ENCODE data around the gene PAEP.
A peak's percentile ranks its signal among the peaks of the same experiment; 100 is the strongest.

PAEP gene

DNA sequence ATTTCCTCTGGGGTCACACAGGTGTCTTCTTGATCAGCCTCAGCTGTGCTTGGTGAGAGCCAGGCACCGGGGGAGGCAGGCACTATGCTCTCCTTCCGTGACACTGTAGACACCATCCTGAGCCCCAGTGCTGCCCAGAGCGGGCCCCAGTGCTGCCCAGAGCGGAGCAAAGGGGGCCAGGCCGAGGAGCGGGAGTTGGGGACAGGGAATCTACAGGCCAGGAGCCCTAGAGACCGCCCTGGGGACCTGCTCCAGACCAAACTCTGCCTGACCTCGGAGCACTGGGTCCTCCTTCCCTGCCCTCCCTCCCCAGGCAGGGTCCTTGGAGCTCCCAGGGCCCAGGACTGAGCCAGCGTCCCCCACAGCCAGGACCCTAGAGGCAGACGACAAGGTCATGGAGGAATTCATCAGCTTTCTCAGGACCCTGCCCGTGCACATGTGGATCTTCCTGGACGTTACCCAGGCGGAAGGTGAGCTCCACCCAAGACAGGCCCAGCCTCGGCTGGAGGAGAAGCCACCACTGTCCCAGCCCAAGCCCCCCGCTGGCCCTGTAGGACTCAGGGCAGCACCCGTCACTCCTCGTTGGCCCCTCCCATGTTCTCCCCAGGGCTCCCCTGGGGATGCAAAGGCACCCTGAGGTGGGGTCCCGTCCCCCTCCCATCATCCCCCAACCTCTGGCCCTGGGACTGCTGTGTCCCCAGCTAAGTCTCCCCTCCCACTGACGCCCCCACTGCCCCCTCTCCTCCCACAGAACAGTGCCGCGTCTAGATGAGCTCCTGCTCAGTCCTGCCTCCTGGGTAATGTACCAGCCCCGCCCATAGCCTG is 30.2 kb downstream of the PAEP start:
- no peak for DNase-seq (ENCODE audit: low read depth in 1 of 2, low spot score in 1 of 2)

- no peak for DNase-seq (ENCODE audit: low read depth in 1 of 2, low spot score in 1 of 2)
Observed at GRCh38 chr9:135592331-135592590, 30.7 kb downstream of the PAEP start.

DNA sequence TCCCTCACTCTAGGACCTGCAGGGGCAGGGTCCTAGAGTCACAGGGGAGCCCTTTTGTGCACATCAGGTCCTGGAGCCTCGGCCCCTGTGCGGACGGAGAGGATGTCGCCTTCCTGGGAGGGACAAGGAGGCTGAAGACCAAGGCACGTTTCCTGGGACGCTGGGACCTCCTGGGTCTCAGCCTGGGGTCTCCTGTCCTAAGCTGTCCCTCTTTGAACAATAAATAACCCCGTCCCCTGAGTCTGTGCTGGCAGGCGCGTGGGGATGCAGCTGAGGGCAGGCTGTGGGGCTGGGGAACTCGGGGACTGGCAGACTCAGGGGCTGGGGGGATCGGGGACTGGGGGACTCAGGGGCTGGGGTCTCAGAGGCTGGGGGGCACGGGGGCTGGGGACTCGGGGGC is 31.1 kb downstream of the PAEP start:
- DNase-seq (ENCODE audit: low read depth in 1 of 2, low spot score in 1 of 2): no peak

DNA sequence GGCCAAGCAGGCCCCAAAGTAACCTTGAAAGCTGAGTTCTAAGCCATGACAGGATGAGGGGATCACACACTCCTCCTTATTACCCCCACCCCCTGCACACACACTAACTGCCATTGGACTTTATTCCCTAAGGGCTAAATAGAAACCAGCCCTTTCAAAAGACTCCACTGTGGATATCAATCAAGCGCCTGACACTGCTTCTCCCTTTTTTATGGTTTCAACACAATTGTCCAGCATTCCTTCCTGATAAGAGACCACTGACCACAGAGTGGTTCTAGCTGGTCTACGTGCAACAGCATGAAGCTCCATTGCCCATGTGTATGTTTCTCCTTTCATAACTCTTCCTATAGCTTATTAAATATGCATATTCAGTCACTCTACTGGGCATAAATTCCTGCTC is 34.7 kb downstream of the PAEP start:
- DNase-seq (ENCODE audit: low read depth in 1 of 2, low spot score in 1 of 2): no peak

GRCh38 chr9:135600296-135600817 is 38.8 kb downstream of the PAEP start:
- DNase-seq (ENCODE audit: low read depth in 1 of 2, low spot score in 1 of 2): no peak

DNA sequence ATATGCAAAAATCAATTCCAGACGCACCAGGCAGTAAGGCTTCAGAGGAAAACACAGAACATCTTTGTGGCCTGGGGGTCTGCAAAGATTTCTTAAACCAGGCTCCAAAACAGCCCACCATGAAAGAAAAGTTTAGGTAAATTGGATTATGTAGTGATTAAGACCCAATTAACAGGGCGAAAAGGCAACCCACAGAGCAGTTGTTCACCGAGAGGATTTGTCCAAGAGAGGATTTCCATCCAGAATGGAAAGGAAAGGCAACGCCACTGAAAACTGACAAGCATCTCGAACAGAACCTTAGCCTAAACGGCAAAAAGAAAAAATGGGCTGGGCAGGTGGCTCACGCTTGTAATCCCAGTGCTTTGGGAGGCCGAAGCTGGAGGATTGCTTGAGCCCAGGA is 40.4 kb downstream of the PAEP start:
- no peak for DNase-seq (ENCODE audit: low read depth in 1 of 2, low spot score in 1 of 2)

GRCh38 chr9:135602789-135603481 is 41.4 kb downstream of the PAEP start:
- peak; percentile 23 to 36 for DNase-seq (ENCODE audit: low read depth in 1 of 2, low spot score in 1 of 2)

GRCh38 chr9:135604437-135605237 is 43.1 kb downstream of the PAEP start:
- DNase-seq (ENCODE audit: low read depth in 1 of 2, low spot score in 1 of 2): no peak

- DNase-seq (ENCODE audit: low read depth in 1 of 2, low spot score in 1 of 2): no peak
Observed at GRCh38 chr9:135605238-135605781, 43.8 kb downstream of the PAEP start.

GRCh38 chr9:135606885-135607259 is 45.3 kb downstream of the PAEP start:
- no peak for DNase-seq (ENCODE audit: low read depth in 1 of 2, low spot score in 1 of 2)

- DNase-seq (ENCODE audit: low read depth in 1 of 2, low spot score in 1 of 2): no peak
Observed at GRCh38 chr9:135607401-135608293, 46.1 kb downstream of the PAEP start.

DNA sequence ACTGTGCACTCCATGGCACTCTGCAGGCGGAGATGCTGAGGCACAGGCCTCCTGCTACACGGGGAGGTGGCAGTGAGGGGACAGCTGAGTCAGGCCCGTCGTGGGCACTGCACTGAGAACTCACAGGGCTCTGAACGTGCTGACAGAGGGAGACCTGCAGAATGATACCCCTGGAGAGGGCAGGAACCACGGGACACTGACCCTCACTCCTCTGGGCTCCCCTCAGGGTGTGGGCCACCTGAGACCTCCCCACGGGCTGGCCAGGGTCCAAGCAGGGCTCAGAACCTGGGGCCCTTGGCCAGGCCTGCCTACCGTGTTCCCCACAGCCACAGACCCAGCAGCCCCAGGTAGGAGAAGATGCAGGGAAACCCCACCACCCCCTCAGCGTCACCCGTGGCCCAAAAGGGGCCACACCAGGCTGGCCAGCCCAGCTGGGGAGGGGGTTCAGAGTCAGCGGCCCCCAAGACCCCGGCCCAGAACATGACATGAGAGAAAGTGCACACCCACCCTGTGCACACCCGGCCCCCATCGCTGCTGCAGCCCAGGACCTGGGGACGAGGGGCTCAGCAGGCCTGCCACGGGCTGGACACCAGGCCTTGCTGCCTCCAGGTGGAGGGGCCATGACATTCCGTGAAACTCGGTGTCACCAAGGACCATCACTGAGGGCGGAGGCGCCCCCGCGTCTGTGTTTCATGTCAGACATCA is 46.9 kb downstream of the PAEP start:
- DNase-seq (ENCODE audit: low read depth in 1 of 2, low spot score in 1 of 2): no peak

DNA sequence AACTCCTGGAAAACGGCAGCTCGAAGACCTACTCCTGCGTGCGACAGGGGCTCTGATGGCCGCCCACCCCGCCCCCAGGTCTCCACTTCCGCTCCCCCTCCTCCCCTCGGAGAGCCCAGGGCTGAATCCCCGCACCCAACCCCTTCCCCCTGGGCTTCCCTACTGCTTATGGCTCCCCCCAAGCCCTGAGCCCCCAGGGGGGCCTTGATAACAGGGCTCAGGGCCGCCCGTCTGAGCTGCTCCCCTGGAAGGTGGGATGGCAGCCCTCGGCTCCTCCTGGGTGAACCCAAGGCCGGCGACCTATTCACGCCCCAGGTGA is 47.4 kb downstream of the PAEP start:
- no peak for DNase-seq (ENCODE audit: low read depth in 1 of 2, low spot score in 1 of 2)

GRCh38 chr9:135609366-135609955 is 47.9 kb downstream of the PAEP start:
- no peak for DNase-seq (ENCODE audit: low read depth in 1 of 2, low spot score in 1 of 2)

DNA sequence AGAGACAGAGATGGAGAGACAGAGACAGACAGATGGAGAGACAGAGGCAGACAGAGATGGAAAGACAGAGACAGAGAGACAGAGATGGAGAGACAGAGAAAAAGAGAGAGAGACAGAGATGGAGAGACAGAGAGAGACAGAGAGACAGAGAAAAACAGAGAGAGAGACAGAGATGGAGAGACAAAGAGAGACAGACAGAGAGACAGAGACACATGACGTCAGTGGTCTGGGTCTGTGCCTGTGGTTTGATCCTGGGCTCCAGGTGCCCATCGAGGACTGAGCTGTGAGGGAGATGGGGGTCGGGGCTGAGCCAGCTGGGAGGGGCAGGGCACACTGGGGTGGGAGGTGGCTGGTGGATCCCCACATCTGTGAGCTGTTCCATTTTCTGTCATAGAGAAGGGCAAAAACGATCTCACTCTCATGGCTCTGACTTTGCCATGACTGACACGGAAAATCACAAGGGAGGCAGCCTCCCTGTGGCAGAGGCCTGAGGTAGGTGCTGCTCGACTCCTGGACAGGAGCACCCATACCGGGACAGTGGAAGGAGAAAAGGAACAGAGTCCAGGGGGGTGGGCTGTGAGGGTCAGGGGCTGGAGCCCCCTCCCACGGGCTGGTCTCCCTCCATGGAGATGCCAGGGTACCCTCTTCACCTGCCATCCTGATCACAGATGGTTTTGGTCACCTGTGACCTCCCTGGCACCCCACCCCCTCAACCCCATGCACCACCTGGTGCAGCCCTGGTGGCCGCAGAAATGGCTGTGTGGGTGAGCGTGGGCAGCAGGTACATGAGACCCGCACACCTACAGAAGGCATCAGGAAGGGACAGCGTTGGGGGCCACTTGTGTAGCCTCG is 49.0 kb downstream of the PAEP start:
- no peak for DNase-seq (ENCODE audit: low read depth in 1 of 2, low spot score in 1 of 2)

DNA sequence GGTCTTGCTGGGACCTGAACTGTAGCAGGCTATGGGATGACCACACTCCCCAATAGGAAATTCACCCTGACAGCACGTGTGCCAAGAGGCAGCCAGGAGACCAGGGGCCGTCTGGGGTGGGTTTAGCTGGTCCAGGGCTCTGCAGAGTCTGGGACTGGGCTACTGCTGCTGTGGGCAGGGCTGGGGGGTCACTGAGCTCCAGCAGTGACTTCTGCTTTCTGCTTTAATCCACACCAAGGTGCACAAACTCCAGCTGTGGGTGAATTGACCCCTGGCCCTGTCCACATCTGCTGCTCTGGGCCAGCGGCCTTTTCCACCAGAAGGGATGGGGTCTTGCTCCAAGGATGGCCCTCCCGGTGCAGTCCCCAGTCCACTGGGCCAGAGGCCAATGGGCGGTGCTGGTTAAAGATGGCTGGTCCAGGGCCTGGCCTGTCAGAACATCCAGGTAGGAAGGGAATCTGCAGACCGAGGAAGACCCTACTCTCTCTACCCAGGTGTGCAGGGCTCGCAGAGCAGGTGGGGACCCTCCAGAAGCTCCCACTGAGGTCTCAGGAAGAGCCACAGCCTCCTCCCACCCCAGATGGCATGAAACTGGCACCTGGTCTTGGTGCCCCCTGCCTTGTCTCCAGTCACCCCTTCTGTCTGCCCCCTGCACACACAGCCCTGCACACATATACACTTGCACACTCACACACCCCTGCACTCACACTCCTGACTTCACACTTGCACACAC is 49.8 kb downstream of the PAEP start:
- no peak for DNase-seq (ENCODE audit: low read depth in 1 of 2, low spot score in 1 of 2)

DNA sequence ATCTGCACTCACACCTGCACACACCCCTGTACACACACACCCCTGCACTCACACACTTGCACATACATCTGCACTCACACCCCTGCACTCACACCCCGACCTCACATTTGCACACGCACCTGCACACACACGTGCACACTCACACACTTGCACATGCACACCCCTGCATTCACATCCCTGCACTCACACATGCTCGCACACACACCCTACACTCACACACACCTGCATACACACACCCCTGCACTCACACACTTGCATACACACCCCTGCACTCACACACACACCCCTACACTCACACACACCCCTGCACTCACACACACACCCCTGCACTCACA is 50.3 kb downstream of the PAEP start:
- DNase-seq (ENCODE audit: low read depth in 1 of 2, low spot score in 1 of 2): no peak

- DNase-seq (ENCODE audit: low read depth in 1 of 2, low spot score in 1 of 2): no peak
Observed at GRCh38 chr9:135612437-135612836, 50.9 kb downstream of the PAEP start.
